GM18951 (cell line): ENCODE data around the gene PDIA3.

Source experiments
- POLR2A ChIP-seq: IDR thresholded peaks from 4 replicates; pipeline ENCODE4 v1.6.1; 2011; ENCODE audit warnings: mild to moderate bottlenecking; ENCODE audit not compliant: insufficient read length, insufficient read depth; ENCODE audit errors: extremely low read depth
- in situ Hi-C: fragments of 300-500 bp; cut with MboI; formaldehyde crosslinking; loops from one replicate; pipeline ENCODE4 v1.12.0; 2022; ENCODE audit warnings: low sequenced_read_pairs, mixed read lengths, inconsistent platforms; ENCODE audit not compliant: unreplicated experiment

The PDIA3 gene

GRCh38 chr15:43763819-43764446 is 17.7 kb downstream of the PDIA3 start:
- in situ Hi-C loops = no loop called here
- no peak for TF ChIP-seq POLR2A

GRCh38 chr15:43769584-43770228 is 23.5 kb downstream of the PDIA3 start:
- in situ Hi-C loops = no loop called here

GRCh38 chr15:43771816-43772215 is 25.6 kb downstream of the PDIA3 start:
- no peak for TF ChIP-seq POLR2A
- in situ Hi-C loops = no loop called here

More at GRCh38 chr15:43769584-43770228, 23.5 kb downstream of the PDIA3 start:
- peak; percentile 23 for TF ChIP-seq POLR2A

- TF ChIP-seq POLR2A = no peak
- in situ Hi-C loops = no loop called here
These were observed 26.4 kb downstream of the PDIA3 start for GRCh38 chr15:43772624-43773023.

- TF ChIP-seq POLR2A = no peak
- in situ Hi-C loops = no loop called here
These were observed 27.8 kb downstream of the PDIA3 start for GRCh38 chr15:43774062-43774461.

- TF ChIP-seq POLR2A = no peak
- in situ Hi-C loops = no loop called here
These were observed 29.2 kb downstream of the PDIA3 start for GRCh38 chr15:43775411-43775965.

- in situ Hi-C loops = no loop called here
- TF ChIP-seq POLR2A = peak; percentile 34
These were observed 30.0 kb downstream of the PDIA3 start for GRCh38 chr15:43776101-43776717.

- peak; percentile 41 for TF ChIP-seq POLR2A
- in situ Hi-C loops = no loop called here
These were observed 30.6 kb downstream of the PDIA3 start, which contains the start of gene ELL3 for GRCh38 chr15:43776718-43777266. ELL3 (minus strand) TSS chr15:43776966; CDS start chr15:43776901, 65 bp downstream.

GRCh38 chr15:43777267-43777914 is 31.2 kb downstream of the PDIA3 start:
- in situ Hi-C loops = no loop called here
- no peak for TF ChIP-seq POLR2A

GRCh38 chr15:43779016-43779415 is 32.8 kb downstream of the PDIA3 start:
- TF ChIP-seq POLR2A = no peak
- in situ Hi-C loops = no loop called here

GRCh38 chr15:43789409-43789808 is 43.2 kb downstream of the PDIA3 start:
- no peak for TF ChIP-seq POLR2A
- in situ Hi-C loops = no loop called here

- in situ Hi-C loops = no loop called here
- TF ChIP-seq POLR2A = peak; percentile 96
These were observed 45.9 kb downstream of the PDIA3 start, which contains the start of gene SERF2 for GRCh38 chr15:43791993-43792760. SERF2 (plus strand) TSS chr15:43792320; CDS start chr15:43792377, 57 bp downstream.
